GM10266 (cell line): ENCODE results near the gene P3R3URF.

Experiments
- DNase-seq: peaks from one replicate; pipeline ENCODE4 v3.0.0; 2012; ENCODE audit errors: extremely low spot score
- TF ChIP-seq, protein P1 (sequence below): IDR thresholded peaks from 2 replicates; pipeline ENCODE4 v1.5.1; 2012; ENCODE audit warnings: mild to moderate bottlenecking, low read depth; ENCODE audit not compliant: control insufficient read depth, insufficient read depth; ENCODE audit errors: missing control alignments

P3R3URF gene

DNA sequence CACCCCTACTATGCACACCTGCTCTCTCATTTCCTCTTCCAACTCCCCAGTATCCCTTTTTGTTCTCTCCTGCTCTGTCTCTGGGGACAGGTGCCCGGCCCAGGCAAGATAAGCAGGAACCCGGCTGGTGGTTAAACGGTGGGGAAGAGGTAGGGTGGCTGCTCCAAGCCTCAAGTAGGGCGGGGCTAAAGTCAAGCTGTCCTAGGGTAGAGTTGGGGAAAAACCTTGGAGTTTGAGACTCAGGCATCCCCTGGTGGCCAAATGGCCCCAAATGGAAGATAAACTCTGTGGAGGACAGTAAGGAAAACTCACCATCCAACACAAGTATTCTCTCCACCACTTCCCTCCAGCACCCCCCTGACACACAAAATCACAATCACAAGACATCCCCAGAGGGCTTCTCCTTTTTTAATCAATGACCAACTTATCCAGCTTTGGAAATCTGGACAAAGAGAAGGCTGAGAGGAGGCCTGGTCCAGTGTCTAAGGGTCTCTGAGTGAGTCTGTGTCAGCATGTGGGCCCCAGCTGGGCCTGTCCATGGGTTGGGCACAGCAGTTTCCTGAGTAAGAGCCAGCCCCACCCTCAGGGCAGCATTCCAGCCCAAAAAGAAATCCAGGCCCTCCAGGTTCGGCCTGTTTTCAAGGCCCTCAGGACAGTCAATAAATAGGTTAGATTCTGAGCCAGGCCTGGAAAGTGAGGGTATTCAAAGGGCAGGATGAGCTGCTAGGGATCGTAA is 12.2 kb upstream of the P3R3URF start:
- DNase-seq: no peak
- TF ChIP-seq, protein P1, sequence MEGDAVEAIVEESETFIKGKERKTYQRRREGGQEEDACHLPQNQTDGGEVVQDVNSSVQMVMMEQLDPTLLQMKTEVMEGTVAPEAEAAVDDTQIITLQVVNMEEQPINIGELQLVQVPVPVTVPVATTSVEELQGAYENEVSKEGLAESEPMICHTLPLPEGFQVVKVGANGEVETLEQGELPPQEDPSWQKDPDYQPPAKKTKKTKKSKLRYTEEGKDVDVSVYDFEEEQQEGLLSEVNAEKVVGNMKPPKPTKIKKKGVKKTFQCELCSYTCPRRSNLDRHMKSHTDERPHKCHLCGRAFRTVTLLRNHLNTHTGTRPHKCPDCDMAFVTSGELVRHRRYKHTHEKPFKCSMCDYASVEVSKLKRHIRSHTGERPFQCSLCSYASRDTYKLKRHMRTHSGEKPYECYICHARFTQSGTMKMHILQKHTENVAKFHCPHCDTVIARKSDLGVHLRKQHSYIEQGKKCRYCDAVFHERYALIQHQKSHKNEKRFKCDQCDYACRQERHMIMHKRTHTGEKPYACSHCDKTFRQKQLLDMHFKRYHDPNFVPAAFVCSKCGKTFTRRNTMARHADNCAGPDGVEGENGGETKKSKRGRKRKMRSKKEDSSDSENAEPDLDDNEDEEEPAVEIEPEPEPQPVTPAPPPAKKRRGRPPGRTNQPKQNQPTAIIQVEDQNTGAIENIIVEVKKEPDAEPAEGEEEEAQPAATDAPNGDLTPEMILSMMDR: peak; percentile 4

DNA sequence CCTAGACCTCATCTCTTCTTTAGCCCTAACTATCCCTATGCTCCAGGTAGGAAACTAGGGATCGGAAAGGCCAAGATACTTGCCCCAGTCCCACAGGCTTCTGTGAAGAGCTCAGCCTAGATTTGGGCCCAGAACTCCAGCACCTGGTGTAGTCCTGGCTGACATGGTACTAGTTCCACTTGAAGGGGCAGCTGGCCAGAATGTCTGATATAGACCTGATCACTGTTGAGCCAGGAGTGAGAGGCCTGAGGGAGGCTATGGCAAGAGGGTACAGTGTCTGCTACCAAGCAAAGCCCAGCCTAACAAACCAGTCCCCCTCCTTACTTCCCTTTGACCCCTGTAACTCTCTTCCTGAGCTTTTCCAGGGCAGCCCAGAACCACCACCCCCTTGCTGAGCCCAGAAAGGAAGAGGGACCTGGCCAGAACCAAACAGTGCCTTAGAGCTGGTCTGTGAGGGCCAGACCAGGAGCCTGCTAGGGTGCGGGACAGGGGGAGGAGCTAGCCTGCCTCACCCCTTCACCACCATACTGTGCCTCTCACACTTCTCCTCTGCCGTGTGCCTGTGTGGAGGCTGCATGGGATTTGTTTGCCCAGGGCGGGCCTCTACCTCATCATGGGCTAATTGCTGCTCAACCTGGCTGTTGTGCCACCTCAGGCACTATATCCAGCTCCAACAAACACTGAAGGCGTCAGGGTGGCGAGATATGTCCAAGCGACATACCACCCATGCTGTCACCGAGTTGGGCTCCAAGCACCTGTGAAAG is 11.0 kb upstream of the P3R3URF start:
- TF ChIP-seq, protein P1: no peak
- DNase-seq: no peak

DNA sequence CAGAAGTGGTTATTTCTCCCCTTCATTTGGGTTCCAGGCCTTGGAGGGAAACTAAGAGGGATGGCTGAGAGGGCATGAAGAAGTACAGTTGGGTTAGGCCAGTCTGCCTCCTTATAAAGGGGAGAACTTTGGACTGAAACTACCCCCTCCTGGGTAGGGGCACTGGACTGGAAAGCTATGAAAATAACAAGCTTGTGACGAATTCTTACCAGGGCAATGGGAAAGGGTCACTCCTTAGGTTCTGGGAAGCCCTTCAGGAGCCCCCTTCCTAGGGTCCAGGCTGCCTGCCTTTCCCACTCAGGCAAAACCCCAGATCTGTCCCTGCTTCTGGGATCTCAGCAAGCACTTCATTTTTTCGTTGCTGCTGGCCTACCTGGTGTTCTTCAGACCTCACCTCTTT is 9.8 kb upstream of the P3R3URF start:
- DNase-seq: no peak
- TF ChIP-seq, protein P1: no peak

DNA sequence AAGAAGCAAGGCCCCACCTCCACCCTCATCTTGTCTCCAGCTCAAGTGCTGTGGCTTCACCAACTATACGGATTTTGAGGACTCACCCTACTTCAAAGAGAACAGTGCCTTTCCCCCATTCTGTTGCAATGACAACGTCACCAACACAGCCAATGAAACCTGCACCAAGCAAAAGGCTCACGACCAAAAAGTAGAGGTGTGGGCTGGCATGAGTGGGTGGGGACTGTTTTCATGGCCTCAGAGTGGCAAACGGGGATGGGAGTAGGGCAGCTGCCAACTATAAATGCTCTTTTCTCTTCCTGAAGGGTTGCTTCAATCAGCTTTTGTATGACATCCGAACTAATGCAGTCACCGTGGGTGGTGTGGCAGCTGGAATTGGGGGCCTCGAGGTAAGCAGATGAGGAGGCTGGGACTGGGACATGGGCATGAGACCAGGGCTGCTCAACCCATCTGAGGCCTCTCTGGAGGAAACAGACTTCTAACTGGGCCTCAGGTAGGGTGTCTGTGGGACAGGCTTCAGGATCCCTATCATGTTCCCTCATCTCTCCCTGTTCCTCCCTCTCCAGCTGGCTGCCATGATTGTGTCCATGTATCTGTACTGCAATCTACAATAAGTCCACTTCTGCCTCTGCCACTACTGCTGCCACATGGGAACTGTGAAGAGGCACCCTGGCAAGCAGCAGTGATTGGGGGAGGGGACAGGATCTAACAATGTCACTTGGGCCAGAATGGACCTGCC is 8.8 kb upstream of the P3R3URF start:
- DNase-seq: no peak
- TF ChIP-seq, protein P1: no peak

DNA sequence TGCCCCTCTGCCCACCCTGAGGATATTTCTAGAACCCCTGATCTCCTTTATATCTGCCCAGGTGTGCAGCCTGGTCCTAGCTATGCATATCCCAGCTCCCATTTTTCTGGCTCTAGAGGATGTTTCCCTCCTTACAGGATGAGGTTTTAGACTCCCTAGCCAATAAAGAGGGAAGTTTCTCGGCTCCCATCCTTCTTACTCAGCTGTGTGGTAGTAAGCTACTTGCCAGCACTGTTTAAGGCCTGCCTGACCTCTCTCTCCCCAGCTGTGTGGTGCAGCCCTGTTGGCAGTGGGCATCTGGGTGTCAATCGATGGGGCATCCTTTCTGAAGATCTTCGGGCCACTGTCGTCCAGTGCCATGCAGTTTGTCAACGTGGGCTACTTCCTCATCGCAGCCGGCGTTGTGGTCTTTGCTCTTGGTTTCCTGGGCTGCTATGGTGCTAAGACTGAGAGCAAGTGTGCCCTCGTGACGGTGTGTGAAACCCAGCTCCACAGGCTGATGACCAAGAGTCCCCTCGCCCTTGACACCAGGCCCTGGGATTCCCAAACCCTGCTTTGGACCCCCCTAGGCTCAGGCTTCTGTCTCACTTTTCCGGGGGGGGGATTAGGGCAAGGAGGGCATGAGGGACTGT is 7.8 kb upstream of the P3R3URF start:
- TF ChIP-seq, protein P1: no peak
- DNase-seq: peak; percentile 48

DNA sequence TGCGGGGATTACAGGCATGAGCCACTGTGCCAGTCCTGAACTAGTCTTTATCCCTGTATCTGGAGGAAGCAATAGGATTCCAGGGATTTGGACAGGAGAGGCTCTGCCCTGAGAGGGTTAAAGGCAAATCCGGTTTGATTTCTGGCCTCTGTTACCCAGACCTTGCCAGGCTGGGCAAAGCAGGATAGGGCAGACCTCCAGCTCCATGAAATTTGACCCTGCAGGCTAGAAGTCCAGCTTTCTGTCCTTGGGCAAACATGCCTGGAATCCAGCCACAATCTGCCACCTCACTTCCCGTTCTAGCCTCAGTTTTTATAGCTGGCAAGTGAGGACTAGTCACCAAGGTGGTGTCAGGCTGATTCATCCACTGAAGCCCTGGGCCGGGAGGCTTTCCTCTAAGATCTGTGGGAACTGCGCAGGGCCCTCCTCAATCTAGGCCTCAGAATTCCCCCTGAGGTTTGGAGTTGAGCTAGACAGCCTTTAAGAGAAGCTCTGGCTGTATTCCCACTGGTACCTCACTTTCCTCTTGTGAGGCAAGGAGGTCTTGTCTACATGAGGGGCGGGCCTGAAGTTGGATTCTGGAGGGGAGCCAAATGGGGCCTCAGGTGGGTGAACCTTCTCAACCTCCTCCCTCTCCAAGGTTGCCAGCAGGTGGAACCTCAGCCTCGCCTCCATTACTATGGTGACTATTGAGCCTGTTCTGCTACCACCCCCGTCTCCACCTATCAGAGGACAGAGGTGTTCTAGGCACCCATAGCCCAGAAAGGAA is 7.0 kb upstream of the P3R3URF start:
- TF ChIP-seq, protein P1: no peak
- no peak for DNase-seq
